HUDEP-2 (cell line): Measurements from ENCODE around the gene HK1.
A peak's percentile ranks its signal among the peaks of the same experiment; 100 is the strongest.

Source experiments
- DNase-seq, 76 experiments: peaks; one replicate each; lab custom pipeline; 2025; ENCODE audit not compliant: unreplicated experiment in 76 of 76; lab: John Stamatoyannopoulos, UW

The HK1 gene

GRCh38 chr10:69343905-69344304 lies 65.6 kb downstream of the HK1 start:
- DNase-seq: no peak

GRCh38 chr10:69344591-69345252 lies 66.4 kb downstream of the HK1 start:
- peak in 33 of 76 experiments; percentile 7 to 57 (median 28) for DNase-seq

GRCh38 chr10:69345402-69345801 lies 67.1 kb downstream of the HK1 start:
- no peak for DNase-seq

- DNase-seq: no peak
These were observed 67.7 kb downstream of the HK1 start for GRCh38 chr10:69345890-69346474.

GRCh38 chr10:69346776-69347175 lies 68.5 kb downstream of the HK1 start:
- no peak for DNase-seq

GRCh38 chr10:69348816-69349541 lies 70.7 kb downstream of the HK1 start:
- no peak for DNase-seq

DNA sequence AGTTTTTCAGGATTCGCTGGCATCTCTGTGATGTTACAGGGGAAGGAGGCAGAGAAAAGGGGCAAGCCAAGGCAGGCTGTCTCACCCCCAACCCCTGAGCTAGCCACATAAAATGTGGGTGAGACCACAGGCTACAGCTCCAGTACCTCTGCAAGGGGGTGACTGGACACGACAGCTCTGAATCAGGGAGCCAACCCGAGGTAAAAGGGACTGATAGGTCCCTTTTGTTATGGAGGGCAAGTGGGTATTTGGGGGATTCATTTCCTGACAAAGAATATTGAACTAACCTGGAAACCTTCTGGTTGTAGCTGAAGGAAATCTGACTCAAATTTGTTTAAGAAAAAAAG lies 71.2 kb downstream of the HK1 start:
- DNase-seq: no peak

- no peak for DNase-seq
These were observed 73.3 kb downstream of the HK1 start for GRCh38 chr10:69351589-69351988.

DNA sequence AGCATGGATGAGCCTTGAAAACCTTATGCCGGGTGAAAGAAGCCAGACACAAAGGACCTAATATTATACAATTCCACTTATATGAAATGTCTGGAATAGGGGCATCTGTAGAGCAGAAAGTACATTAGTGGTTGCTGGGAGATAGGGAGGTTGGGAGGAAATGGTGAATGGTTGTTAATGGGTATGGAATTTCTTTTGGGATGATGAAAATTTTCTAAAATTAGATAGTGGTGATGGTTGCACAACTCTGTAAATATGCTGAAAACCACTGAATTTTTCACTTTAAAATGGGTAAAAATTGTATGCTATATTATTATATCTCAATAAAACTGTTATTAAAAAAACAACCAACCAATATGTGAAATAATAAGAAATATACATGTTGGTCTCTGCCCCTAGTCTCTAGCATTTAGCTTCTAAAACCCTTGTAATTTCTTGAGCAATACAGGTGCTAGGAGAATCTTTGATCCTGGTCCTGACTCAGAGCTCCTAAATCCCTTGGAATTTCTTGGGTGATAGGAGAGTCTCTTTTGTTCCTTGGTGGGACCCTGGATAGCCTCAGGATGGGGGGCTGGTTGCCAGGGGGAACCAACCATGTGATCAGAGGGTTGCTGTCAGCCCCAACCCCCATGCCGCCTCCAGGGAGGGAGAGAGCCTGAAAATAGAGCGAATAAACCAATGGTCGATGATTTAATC lies 74.4 kb downstream of the HK1 start:
- no peak for DNase-seq

DNA sequence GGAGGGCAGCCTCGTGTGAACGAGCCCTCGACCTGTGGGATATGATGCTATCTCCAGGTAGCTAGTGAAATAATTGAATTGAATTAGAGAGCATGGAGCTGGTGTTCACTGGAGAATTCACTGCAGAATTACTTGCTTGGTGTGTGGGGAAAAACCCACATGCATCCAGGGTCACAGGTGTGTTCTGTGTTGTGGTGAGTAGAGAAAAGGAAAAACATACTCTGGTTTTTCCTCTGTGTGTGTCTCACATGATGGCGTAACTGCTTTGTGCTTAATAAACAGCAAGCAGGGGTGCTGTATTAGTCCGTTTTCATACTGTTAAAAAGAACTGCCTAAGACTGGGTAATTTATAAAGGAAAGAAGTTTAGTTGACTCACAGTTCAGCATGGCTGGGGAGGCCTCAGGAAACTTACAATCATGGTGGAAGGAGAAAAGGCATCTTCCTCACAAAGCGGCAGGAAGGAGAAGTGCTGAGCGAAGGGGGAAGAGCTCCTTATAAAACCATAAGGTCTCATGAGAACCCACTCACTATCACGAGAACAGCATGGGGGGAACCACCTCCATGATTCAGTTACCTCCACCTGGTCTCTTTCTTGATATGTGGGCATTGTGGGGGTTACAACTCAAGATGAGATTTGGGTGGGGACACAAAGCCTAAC lies 75.8 kb downstream of the HK1 start:
- no peak for DNase-seq

DNA sequence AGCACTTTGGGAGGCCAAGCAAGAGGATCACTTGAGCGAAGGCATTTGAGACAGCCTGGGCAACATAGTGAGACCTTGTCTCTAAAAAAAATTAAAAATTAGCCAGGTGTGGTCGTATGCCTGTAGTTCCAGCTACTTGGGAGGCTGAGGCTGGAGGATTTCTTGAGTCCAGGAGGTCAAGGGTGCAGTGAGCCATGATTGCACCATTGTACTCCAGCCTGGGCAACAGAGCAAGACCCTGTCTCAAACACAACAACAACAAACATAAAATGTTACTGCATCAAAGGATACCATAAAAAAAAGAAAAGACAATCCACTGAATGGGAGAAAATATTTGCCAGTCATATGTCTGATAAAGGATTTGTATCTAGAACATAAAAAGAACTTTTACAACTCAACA lies 77.9 kb downstream of the HK1 start:
- DNase-seq: no peak

DNA sequence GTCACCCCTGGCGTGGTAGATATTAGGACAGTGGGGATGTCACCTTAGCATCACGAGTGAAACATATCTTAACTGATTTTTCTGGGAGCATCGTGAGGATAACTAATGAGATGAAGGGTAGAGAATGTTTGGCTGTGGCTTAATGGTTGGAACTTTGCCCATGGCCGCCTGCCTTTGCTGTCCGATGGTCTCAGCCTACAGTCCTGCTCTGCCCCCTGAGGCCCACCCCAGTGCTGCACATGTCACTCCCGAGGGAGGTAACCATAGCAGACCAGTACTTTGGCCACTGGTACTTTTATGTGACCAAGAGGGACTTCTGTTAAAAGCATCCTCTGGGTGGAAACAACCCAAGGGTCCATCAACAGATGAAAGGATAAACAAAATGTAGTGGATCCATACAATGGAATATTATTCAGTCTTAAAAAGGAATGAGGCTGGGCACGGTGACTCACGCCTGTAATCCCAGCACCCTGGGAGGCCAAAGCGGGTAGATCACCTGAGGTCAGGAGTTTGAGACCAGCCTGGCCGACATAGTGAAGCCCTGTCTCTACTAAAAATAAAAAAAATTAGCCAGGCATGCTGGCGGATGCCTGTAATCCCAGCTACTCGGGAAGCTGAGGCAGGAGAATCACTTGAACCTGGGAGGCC lies 80.0 kb downstream of the HK1 start:
- no peak for DNase-seq

- DNase-seq: no peak
These were observed 80.9 kb downstream of the HK1 start for GRCh38 chr10:69359148-69359547.

DNA sequence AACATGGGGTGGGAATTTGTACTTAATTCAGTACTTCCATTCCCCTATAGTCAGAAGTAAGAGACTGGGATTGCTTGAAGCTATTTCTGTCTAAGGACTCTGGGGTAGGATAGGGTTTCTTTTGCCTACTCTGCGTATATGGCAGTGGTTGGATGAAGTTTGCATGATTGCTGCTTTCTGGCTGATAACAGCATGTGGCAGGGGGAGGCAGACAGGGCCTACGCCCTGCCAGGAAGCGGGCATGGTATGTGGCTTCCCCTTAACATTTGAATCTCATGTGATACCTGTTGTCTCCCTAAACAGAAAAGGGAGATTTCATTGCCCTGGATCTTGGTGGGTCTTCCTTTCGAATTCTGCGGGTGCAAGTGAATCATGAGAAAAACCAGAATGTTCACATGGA lies 81.3 kb downstream of the HK1 start:
- peak in 60 of 76 experiments; percentile 4 to 62 (median 26) for DNase-seq

DNA sequence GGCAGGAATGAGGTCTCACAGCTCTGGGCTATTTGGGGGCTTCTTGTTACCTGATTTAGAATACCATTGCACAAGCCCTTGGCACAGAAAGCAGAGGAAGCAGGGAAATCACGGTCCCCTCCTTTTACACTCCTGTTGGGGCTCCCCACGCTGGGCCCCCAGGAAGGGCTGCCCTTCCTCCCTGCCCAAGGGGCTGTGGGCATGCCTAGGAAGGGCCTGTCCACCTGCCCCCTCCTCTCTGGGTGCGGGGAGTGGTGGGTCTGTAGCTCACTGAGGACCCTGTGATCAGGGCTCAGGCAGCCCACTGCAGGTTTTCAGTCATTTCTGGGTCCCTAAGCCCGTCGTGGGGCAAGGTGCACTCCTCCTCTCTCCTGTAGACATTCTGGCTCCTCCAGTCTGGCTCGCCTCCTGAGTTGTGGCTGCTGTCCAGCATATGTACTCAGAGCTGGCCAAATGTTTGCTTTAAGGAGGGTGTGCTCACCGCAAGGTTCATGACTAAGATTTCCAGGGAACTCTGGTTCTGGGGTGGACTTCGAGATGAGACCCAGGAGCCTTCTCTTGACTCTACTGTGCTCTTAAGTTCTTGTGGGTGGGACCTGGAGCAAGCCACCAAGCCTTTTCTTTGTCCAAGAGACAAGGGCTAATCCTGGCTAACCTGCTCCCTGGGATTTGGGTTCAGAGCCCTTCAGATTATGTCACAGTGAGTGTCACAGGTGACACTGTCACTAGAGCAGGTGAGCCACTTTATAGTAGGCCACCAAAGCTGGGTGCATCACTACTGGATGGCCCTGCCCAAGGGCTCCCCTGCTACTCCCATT lies 82.4 kb downstream of the HK1 start:
- peak in 53 of 76 experiments; percentile 3 to 64 (median 24) for DNase-seq

DNA sequence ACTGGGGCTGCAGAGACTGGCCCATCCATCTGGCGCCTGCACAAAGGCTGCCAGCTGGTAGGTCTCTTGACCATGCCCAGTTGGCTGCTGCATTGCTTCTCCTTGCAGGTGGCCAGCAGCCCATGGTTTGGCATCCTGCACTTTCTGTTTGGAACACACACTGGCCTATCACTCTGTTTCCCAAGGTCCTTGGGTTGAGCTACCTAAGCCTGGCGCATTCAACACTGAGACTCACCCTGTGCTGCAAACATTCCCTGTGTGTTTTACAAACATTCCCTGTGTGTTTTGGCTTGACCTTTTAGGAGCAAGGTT lies 83.0 kb downstream of the HK1 start:
- DNase-seq: no peak

GRCh38 chr10:69362471-69362954 lies 84.2 kb downstream of the HK1 start:
- no peak for DNase-seq

- DNase-seq: no peak
These were observed 85.4 kb downstream of the HK1 start for GRCh38 chr10:69363666-69364065.

DNA sequence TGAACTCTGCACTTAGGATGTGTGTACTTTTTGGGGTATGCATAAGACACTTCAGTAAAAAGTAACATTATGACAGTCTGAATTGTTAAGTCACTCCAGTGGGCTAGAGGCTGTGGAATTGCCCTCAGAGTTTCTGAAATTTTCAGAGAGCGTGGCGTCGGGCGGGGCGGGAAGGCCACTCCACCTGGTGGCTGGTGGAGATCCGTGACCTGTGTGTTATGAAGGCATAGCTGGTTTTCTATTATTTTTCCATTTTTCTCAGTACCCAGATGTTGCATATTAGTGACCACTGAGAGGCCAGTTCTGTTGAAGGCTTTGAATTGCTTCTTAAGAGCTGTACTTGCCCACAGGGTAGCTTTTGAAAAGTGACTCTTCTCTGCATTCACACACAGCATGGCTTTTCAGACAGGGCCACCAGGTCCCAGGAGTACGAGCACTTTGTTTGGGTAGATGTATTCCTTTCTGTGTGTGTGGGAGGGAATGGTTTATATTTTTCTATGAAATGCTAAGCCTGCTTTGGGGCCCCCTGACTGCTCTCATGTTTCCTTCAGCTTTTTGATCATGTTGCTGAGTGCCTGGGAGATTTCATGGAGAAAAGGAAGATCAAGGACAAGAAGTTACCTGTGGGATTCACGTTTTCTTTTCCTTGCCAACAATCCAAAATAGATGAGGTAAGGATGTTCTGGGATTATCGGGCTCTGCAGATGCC lies 86.1 kb downstream of the HK1 start:
- no peak for DNase-seq
